ENCODE results near the gene OGFR. TPM values are rescaled to one million over a fixed set of nuclear protein-coding genes. Genes with fewer than 3 reads are reported as not detected.

OGFR gene
- total RNA-seq, 1 experiment from 2014 or later = 73.6 TPM

DNA sequence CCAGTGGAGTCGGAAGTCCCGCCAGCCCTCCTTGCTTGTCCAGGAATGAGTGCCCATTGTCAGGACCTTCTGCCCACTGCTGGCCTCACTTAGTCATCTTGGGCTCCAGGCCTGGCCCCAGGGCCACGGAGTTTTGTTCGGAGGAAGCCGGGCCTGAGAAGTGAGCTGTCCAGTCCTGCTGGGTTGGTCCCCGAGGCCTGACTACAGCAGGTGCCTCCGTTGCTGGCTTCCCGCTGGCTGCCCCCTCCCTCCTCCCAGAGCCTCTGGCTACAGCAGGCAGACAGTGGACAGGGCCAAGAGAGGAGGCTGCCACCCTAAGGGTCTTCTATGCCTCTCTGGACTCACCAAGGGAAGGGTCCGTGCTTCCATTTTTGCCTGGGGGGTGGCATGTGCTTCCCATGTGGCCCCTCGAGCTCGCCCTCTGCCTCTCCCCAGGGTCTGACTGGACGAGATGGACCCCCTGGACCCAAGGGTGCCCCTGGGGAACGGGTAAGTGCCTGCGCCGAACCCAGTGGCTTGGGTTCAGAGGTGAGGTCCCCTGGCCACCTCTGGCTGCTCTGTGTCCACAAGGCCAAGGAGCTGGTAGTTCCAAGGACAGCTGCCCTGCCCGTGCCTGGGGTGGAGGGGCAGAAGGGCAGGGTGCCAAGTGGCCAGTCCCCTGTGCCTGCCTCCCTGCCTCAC is 15.0 kb downstream of the OGFR start:
- Histone ChIP-seq H3K36me3 (ENCODE audit: control insufficient read depth in 1 of 2, insufficient read depth in 2 of 2, low read length in 2 of 2) (no peaks in the 10 kb centered on the region), H3K79me2 (ENCODE audit: insufficient read depth, low read length) (no peaks in the 10 kb centered on the region), H3K27me3 (ENCODE audit: insufficient read depth, low read length) (no peaks in the 10 kb centered on the region), H2AFZ (ENCODE audit: low read depth, low read length, poor library complexity, severe bottlenecking) (no peak overlapping the region), H3K9me2 (ENCODE audit: insufficient read depth) (no peaks in the 10 kb centered on the region), H3K4me3 (replicated peaks in 1 of 2; ENCODE audit: low read depth in 1 of 2, low read length in 2 of 2) (no peak overlapping the region), H3K9me3 (ENCODE audit: control insufficient read depth in 1 of 2, insufficient read depth in 1 of 2, low read depth in 1 of 2, low read length in 2 of 2) (no peaks in the 10 kb centered on the region), H3K9ac (ENCODE audit: low read length) (no peak overlapping the region), H3K4me2 (ENCODE audit: low read length) (peak overlapping the region; percentile 72; the same call in 1 of the 2 replicates), H3K4me1 (ENCODE audit: control insufficient read depth in 1 of 2, insufficient read depth in 2 of 2, low read length in 2 of 2) (peaks cover 70 to 86% of the 10 kb centered on the region in 2 experiments), H3K27ac (ENCODE audit: low read depth, low read length) (peak overlapping the region; percentile 72; the same call in 1 of the 2 replicates), H4K20me1 (ENCODE audit: insufficient read depth) (no peaks in the 10 kb centered on the region)
- no peak for ATAC-seq
- BruUV-seq (replicated peaks) = no TSS peak
- DNase-seq (ENCODE audit: low read depth, low spot score) = no peak
- RAD21 ChIA-PET (ENCODE audit: low non-redundant PET in 1 of 2, low total read pairs in 2 of 2, uncharacterized antibody in 2 of 2, unreplicated experiment in 2 of 2) = no interaction called here
- CTCF ChIA-PET = no interaction called here
- POLR2A ChIA-PET = no interaction called here
- TF ChIP-seq, protein P1, sequence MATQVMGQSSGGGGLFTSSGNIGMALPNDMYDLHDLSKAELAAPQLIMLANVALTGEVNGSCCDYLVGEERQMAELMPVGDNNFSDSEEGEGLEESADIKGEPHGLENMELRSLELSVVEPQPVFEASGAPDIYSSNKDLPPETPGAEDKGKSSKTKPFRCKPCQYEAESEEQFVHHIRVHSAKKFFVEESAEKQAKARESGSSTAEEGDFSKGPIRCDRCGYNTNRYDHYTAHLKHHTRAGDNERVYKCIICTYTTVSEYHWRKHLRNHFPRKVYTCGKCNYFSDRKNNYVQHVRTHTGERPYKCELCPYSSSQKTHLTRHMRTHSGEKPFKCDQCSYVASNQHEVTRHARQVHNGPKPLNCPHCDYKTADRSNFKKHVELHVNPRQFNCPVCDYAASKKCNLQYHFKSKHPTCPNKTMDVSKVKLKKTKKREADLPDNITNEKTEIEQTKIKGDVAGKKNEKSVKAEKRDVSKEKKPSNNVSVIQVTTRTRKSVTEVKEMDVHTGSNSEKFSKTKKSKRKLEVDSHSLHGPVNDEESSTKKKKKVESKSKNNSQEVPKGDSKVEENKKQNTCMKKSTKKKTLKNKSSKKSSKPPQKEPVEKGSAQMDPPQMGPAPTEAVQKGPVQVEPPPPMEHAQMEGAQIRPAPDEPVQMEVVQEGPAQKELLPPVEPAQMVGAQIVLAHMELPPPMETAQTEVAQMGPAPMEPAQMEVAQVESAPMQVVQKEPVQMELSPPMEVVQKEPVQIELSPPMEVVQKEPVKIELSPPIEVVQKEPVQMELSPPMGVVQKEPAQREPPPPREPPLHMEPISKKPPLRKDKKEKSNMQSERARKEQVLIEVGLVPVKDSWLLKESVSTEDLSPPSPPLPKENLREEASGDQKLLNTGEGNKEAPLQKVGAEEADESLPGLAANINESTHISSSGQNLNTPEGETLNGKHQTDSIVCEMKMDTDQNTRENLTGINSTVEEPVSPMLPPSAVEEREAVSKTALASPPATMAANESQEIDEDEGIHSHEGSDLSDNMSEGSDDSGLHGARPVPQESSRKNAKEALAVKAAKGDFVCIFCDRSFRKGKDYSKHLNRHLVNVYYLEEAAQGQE (IDR thresholded peaks at IDR 0.05; ENCODE audit: low read depth) = no peak
- no peak for TF ChIP-seq ELF1 (IDR thresholded peaks at IDR 0.05; ENCODE audit: borderline replicate concordance, low read depth)
- no peak for TF ChIP-seq SP1 (IDR thresholded peaks at IDR 0.05; ENCODE audit: low read depth)
- no peak for TF ChIP-seq ZNF274 (IDR thresholded peaks at IDR 0.05; ENCODE audit: low read depth, low read length)
- TF ChIP-seq, protein P2, sequence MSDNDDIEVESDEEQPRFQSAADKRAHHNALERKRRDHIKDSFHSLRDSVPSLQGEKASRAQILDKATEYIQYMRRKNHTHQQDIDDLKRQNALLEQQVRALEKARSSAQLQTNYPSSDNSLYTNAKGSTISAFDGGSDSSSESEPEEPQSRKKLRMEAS (IDR thresholded peaks at IDR 0.05) = no peak
- TF ChIP-seq RAD21 (IDR thresholded peaks at IDR 0.05; ENCODE audit: low read depth) = no peak
- no peak for TF ChIP-seq POLR2AphosphoS5 (IDR thresholded peaks at IDR 0.05; ENCODE audit: low read depth, low read length)
- TF ChIP-seq SRF (IDR thresholded peaks at IDR 0.05; ENCODE audit: low read depth) = no peak
- no peak for TF ChIP-seq TCF7L2 (IDR thresholded peaks at IDR 0.05; ENCODE audit: borderline replicate concordance, extremely low read depth, insufficient read depth, insufficient read length)
- TF ChIP-seq, protein P3, sequence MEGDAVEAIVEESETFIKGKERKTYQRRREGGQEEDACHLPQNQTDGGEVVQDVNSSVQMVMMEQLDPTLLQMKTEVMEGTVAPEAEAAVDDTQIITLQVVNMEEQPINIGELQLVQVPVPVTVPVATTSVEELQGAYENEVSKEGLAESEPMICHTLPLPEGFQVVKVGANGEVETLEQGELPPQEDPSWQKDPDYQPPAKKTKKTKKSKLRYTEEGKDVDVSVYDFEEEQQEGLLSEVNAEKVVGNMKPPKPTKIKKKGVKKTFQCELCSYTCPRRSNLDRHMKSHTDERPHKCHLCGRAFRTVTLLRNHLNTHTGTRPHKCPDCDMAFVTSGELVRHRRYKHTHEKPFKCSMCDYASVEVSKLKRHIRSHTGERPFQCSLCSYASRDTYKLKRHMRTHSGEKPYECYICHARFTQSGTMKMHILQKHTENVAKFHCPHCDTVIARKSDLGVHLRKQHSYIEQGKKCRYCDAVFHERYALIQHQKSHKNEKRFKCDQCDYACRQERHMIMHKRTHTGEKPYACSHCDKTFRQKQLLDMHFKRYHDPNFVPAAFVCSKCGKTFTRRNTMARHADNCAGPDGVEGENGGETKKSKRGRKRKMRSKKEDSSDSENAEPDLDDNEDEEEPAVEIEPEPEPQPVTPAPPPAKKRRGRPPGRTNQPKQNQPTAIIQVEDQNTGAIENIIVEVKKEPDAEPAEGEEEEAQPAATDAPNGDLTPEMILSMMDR (IDR thresholded peaks at IDR 0.05 in 2 of 3, conservative IDR thresholded peaks at IDR 0.05 in 1 of 3; ENCODE audit: borderline replicate concordance in 1 of 3, insufficient read depth in 1 of 3, low read depth in 2 of 3, low read length in 2 of 3) = no peak
- TF ChIP-seq CBX3 (IDR thresholded peaks at IDR 0.05; ENCODE audit: low read depth) = no peak
- TF ChIP-seq, protein P4, sequence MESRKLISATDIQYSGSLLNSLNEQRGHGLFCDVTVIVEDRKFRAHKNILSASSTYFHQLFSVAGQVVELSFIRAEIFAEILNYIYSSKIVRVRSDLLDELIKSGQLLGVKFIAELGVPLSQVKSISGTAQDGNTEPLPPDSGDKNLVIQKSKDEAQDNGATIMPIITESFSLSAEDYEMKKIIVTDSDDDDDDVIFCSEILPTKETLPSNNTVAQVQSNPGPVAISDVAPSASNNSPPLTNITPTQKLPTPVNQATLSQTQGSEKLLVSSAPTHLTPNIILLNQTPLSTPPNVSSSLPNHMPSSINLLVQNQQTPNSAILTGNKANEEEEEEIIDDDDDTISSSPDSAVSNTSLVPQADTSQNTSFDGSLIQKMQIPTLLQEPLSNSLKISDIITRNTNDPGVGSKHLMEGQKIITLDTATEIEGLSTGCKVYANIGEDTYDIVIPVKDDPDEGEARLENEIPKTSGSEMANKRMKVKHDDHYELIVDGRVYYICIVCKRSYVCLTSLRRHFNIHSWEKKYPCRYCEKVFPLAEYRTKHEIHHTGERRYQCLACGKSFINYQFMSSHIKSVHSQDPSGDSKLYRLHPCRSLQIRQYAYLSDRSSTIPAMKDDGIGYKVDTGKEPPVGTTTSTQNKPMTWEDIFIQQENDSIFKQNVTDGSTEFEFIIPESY (IDR thresholded peaks at IDR 0.05; ENCODE audit: extremely low read depth, insufficient replicate concordance, low read length) = no peak
- TF ChIP-seq, protein P5, sequence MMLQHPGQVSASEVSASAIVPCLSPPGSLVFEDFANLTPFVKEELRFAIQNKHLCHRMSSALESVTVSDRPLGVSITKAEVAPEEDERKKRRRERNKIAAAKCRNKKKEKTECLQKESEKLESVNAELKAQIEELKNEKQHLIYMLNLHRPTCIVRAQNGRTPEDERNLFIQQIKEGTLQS (IDR thresholded peaks at IDR 0.05) = no peak
- intact Hi-C loops (cut with micrococcal nuclease) = no loop called here

Data from HCT116 (cell line).